HepG2 (cell line): ENCODE data around the gene YPEL3. TPM values are rescaled to one million over a fixed set of nuclear protein-coding genes. Genes with fewer than 3 reads are reported as not detected.
A peak's percentile ranks its signal among the peaks of the same experiment; 100 is the strongest.

Experiments used
- ARID4A ChIP-seq: sonication (generic); formaldehyde crosslinking; IDR thresholded peaks from 2 replicates; pipeline ENCODE4 v1.5.0; 2020; ENCODE audit warnings: mild to moderate bottlenecking, missing genetic modification reagents, borderline replicate concordance
- MAX ChIP-seq: IDR thresholded peaks from 2 replicates; pipeline ENCODE4 v1.6.1; 2012; ENCODE audit warnings: inconsistent platforms
- MLXIP ChIP-seq: sonication (generic); formaldehyde crosslinking; IDR thresholded peaks from 2 replicates; pipeline ENCODE4 v1.9.0; 2021; ENCODE audit warnings: missing genetic modification reagents, borderline replicate concordance
- NFAT5 ChIP-seq: sonication (generic); formaldehyde crosslinking; IDR thresholded peaks from 2 replicates; pipeline ENCODE4 v1.4.0; 2020; ENCODE audit warnings: missing genetic modification reagents
- PITX1 ChIP-seq: sonication (generic); formaldehyde crosslinking; IDR thresholded peaks from 2 replicates; pipeline ENCODE4 v1.5.1; 2020; ENCODE audit warnings: mild to moderate bottlenecking, missing genetic modification reagents
- ZNF678 ChIP-seq: sonication (generic); formaldehyde crosslinking; IDR thresholded peaks from 2 replicates; pipeline ENCODE4 v1.4.0; 2020; ENCODE audit warnings: mild to moderate bottlenecking, missing genetic modification reagents
- ZNF766 ChIP-seq: sonication (generic); formaldehyde crosslinking; IDR thresholded peaks from 2 replicates; pipeline ENCODE4 v1.5.0; 2020; ENCODE audit warnings: missing genetic modification reagents, borderline replicate concordance
- ZNF777 ChIP-seq: sonication (generic); formaldehyde crosslinking; IDR thresholded peaks from 2 replicates; pipeline ENCODE4 v1.4.0; 2020; ENCODE audit warnings: missing genetic modification reagents
- ZNF782 ChIP-seq: sonication (generic); formaldehyde crosslinking; IDR thresholded peaks from 2 replicates; pipeline ENCODE4 v1.4.0; 2020; ENCODE audit warnings: missing genetic modification reagents, mild to moderate bottlenecking, borderline replicate concordance
- polyA plus RNA-seq, 8 experiments: library from polyadenylated mRNA; depleted of rRNA in 3 of 8; stranded (reverse) in 7 of 8; unstranded in 1 of 8; fragments of >200 nt; fragmentation: Illumina TruSeq in 4 of 8; extraction: Trizol in 4 of 8; gene quantifications; 2 replicates each; pipeline versions ENCODE4 v1.2.1 to v1.2.3, GENCODE V29; 2011 to 2016; ENCODE audit warnings: low read depth in 4 of 8, missing spikeins in 1 of 8, mixed read lengths in 1 of 8; ENCODE audit not compliant: insufficient read depth in 1 of 8
- total RNA-seq, 5 experiments: library from RNA; depleted of rRNA; stranded (reverse); fragments of >200 nt; fragmentation: Illumina TruSeq; extraction: Trizol; gene quantifications; 2 replicates each; pipeline ENCODE4 v1.2.3, GENCODE V29; 2016; ENCODE audit warnings: low read depth in 1 of 5

The YPEL3 gene
- total and polyA plus RNA-seq, 2 of the 13 experiments (the other 11 are each of a cell fraction or from before 2014, with no cell fraction given): 5.4 to 47.0 TPM

- TF ChIP-seq MAX: no peak
- peak; percentile 10; the same call in 1 of the 2 replicates for TF ChIP-seq ARID4A (CRISPR knock-in tag)
- TF ChIP-seq ZNF766 (CRISPR knock-in tag): no peak; the same call in 1 of the 2 replicates
- TF ChIP-seq NFAT5 (CRISPR knock-in tag): 0 out of 2 replicates have a peak, but pooled peaks have one; percentile 50
- no peak; the same call in 1 of the 2 replicates for TF ChIP-seq ZNF678
- no peak for TF ChIP-seq ZNF777
- peak; percentile 47; the same call in 1 of the 2 replicates for TF ChIP-seq ZNF782 (CRISPR knock-in tag)
- no peak for TF ChIP-seq MLXIP (CRISPR knock-in tag)
- TF ChIP-seq PITX1 (CRISPR knock-in tag): no peak
These were observed 19.7 kb downstream of the YPEL3 start (continued) for GRCh38 chr16:30076276-30076791.
